PFSK-1 (cell line): ENCODE measurements around the gene FJX1.

ENCODE experiments used
- FOXP2 ChIP-seq: optimal IDR thresholded peaks from 2 replicates; pipeline ENCODE3; 2011; ENCODE audit warnings: borderline replicate concordance, control low read depth, inconsistent platforms; ENCODE audit not compliant: insufficient read depth; ENCODE audit errors: extremely low read length, extremely low read depth
- POLR2AphosphoS5 ChIP-seq: IDR thresholded peaks from 2 replicates; pipeline ENCODE4 v1.6.1; 2012; ENCODE audit warnings: low read depth, mild to moderate bottlenecking, control low read depth, low read length, moderate library complexity
- SIN3A ChIP-seq: IDR thresholded peaks from 2 replicates; pipeline ENCODE4 v1.6.1; 2012; ENCODE audit warnings: mild to moderate bottlenecking, low read length, moderate library complexity, borderline replicate concordance; ENCODE audit not compliant: insufficient read depth
- TAF1 ChIP-seq: IDR thresholded peaks from 2 replicates; pipeline ENCODE4 v1.6.1; 2012; ENCODE audit warnings: low read length, control low read depth, borderline replicate concordance; ENCODE audit not compliant: insufficient read depth
- TF ChIP-seq, protein P1 (sequence below), 2 experiments: IDR thresholded peaks; 2 replicates each; pipeline versions ENCODE4 v1.6.1 to v1.8.0; 2011 to 2012; ENCODE audit warnings: low read depth in 2 of 2, low read length in 2 of 2, control low read depth in 1 of 2, inconsistent platforms in 1 of 2, mild to moderate bottlenecking in 1 of 2, moderate library complexity in 1 of 2; ENCODE audit not compliant: insufficient read depth in 1 of 2

Gene FJX1

DNA sequence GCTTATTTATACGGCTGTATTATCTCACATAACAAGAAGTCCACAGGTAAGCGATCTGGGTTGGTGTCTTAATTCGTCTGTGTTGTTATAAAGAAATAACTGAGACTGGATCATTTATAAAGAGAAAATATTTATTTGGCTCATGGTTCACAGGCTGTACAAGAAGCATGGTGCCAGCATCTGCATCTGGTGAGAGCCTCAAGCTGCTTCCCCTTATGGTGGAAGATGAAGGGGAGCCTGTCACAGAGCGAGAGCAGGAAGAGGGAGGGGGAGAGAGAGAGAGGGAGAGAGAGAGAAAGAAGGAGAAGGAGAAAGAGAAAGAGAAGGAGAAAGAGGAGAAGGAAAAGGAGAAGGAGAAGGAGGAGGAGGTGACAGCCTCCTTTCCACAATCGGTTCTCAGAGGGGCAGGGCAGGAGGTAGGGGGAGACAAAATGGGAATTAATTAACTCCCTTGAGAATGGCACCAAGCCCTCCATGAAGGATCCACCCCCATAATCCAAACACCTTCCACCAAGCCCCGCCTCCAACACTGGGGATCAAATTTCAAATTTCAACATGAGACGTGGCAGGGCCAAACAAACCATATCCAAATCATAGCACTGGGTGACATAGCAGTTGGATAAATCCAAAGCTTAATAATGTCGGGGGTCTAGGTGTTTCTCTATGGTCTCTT is 29.3 kb downstream of the FJX1 start:
- no peak for TF ChIP-seq SIN3A
- no peak for TF ChIP-seq POLR2AphosphoS5
- no peak for TF ChIP-seq TAF1
- TF ChIP-seq, protein P1, sequence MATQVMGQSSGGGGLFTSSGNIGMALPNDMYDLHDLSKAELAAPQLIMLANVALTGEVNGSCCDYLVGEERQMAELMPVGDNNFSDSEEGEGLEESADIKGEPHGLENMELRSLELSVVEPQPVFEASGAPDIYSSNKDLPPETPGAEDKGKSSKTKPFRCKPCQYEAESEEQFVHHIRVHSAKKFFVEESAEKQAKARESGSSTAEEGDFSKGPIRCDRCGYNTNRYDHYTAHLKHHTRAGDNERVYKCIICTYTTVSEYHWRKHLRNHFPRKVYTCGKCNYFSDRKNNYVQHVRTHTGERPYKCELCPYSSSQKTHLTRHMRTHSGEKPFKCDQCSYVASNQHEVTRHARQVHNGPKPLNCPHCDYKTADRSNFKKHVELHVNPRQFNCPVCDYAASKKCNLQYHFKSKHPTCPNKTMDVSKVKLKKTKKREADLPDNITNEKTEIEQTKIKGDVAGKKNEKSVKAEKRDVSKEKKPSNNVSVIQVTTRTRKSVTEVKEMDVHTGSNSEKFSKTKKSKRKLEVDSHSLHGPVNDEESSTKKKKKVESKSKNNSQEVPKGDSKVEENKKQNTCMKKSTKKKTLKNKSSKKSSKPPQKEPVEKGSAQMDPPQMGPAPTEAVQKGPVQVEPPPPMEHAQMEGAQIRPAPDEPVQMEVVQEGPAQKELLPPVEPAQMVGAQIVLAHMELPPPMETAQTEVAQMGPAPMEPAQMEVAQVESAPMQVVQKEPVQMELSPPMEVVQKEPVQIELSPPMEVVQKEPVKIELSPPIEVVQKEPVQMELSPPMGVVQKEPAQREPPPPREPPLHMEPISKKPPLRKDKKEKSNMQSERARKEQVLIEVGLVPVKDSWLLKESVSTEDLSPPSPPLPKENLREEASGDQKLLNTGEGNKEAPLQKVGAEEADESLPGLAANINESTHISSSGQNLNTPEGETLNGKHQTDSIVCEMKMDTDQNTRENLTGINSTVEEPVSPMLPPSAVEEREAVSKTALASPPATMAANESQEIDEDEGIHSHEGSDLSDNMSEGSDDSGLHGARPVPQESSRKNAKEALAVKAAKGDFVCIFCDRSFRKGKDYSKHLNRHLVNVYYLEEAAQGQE (IDR thresholded peaks at IDR 0.05; ENCODE audit: insufficient read depth in 1 of 2, low read depth in 2 of 2, low read length in 2 of 2), result no peak
- no peak for TF ChIP-seq FOXP2

DNA sequence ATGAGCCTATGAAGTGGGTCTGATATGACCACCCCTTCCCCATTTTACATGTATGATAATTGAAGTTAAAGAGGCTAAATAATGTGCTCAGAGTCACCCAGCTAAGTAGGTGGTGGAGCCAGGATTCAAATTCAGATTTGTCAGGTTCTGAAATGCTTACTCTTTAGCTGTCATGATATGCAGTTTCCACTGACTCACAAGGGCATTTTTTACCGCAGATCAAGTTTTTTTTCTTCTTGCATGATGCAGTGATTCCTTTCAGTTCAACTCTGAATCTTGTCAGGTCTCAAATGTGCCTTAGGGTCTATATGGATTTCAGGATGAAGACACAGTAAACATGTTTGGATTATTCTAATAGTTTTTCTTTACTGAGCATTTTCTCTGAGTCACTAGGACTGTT is 31.7 kb downstream of the FJX1 start:
- no peak for TF ChIP-seq SIN3A
- no peak for TF ChIP-seq TAF1
- TF ChIP-seq POLR2AphosphoS5, result no peak
- TF ChIP-seq, protein P1 (IDR thresholded peaks at IDR 0.05; ENCODE audit: insufficient read depth in 1 of 2, low read depth in 2 of 2, low read length in 2 of 2), result no peak
- no peak for TF ChIP-seq FOXP2

DNA sequence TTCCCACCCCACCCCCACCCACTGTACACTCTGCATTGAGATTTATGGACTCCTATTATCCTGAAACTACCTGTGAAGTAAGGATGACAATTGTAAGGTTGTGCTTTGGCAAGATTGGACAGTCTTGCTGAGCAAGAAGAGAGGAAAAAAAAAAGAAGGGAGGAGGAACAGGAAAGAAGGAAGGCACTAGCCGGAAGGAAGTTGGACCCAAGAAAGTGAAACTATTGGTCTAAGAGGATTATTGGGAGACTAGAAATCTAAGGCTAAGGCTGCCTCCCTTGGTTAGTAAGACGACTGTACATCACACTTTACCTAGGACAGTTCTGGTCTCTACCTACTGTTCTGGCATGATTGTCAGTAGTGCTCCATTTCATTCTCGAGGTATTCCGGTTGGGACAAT is 32.2 kb downstream of the FJX1 start:
- TF ChIP-seq, protein P1 (IDR thresholded peaks at IDR 0.05; ENCODE audit: insufficient read depth in 1 of 2, low read depth in 2 of 2, low read length in 2 of 2), result no peak
- no peak for TF ChIP-seq TAF1
- TF ChIP-seq POLR2AphosphoS5, result no peak

DNA sequence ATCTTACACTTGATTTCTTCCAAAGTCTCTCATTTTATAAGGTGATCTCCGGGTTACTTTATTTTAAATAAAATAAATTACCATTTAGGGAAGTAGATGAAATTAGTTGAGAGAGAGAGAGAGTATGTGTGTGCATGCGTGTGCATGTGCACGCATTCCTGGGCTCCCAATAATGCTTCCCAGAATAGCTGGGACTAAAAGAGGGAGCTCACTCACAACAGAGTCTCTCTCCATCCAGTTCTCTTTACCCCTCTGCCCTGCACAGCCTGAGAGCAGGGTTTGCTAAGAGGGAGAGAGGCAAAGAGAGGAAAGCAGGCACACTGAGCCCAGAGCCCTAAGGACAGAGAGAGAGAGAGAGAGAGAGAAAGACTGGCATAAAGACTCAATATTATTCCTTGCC is 33.0 kb downstream of the FJX1 start:
- TF ChIP-seq SIN3A, result no peak
- no peak for TF ChIP-seq POLR2AphosphoS5
- TF ChIP-seq FOXP2, result no peak
- TF ChIP-seq, protein P1 (IDR thresholded peaks at IDR 0.05; ENCODE audit: insufficient read depth in 1 of 2, low read depth in 2 of 2, low read length in 2 of 2), result no peak
- no peak for TF ChIP-seq TAF1

DNA sequence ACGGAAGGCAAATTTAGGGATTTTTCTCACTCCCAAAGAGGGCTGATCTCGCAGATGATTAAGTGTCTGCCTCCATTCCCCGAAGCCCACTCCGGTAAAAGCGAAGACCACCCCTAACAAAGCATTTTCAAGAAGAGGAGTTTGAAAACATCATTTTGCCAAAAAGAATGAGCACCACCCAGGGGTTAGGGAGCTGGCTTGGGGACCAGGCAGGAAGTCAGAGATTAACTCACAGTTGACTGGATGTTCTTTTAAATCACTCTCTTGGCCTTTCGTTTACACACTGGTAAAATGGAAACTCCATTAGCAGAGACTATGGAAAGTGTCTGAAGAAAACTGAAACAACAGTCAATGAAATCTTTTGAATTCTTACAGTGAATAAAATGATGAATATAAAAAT is 36.5 kb downstream of the FJX1 start:
- TF ChIP-seq POLR2AphosphoS5, result no peak
- TF ChIP-seq TAF1, result no peak
- TF ChIP-seq FOXP2, result no peak
- no peak for TF ChIP-seq SIN3A
- TF ChIP-seq, protein P1 (IDR thresholded peaks at IDR 0.05; ENCODE audit: insufficient read depth in 1 of 2, low read depth in 2 of 2, low read length in 2 of 2), result no peak
